ENCODE measurements around the gene NHLRC4.
A peak's percentile ranks its signal among the peaks of the same experiment; 100 is the strongest.

Gene NHLRC4

DNA sequence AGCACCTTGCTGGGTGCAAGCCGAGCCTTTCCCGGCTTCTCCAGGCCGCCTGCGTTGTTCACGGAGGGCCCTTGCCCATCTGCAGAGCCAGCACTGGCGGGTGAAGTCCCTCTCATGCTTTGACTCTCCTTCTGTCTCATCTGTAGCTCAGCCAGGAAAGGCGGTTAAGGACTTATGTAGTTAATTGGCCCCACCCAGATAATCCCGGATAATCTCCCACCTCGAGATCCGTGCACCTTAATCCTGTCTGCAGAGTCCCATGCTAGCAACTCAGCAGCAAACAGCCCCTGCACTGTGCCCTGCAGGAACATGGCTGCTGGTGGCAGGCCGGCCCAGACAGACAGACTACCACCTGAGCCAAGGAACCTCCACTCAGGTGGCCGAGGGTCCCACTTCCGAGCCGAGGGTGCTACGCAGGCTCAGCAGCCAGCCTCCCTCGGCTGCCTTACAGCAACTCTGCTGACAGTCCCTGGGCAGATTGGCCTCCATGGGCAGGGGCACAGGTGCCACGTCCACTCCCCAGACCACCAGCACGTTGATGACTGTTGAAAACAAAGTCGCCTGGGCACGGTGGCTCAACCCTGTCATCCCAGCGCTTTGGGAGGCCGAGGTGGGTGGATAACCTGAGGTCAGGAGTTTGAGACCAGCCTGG is 40.0 kb downstream of the NHLRC4 start:
- no peak for DNase-seq

DNA sequence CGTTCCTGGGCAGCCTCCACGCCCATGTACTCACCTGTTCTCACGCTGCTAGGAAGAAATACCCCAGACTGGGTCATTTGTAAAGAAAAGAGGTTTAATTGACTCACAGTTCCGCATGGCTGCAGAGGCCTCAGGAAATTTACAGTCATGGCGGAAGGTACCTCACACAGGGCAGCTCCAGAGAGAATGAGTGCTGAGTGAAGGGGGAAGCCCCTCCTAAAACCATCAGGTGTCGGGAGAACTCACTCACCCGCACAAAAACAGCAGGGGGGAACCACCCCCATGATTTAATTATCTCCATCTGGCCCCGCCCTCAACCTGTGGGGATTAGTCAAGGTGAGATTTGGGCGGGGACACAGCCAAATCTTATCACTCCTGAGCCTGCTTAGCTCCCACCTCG is 41.2 kb downstream of the NHLRC4 start:
- DNase-seq: peak; percentile 38

DNA sequence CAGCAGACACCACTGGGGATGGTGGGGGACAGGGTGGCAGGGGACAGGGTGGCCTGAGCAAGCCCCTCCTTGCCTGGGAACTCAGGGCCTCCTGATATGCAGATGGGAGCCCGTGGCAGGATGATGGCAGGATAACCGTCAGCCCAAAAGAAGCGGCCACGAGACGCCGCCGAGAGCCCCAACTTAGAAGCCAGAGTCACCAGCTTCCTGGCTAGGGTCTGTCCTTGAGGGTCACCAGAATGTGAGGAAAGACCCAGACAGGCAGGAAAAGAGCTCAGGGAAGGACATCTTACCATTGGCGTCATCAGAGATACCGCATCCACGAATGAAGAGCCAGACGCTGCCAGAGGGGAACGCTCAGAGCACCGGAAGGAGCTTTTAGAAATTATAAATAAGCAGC is 42.5 kb downstream of the NHLRC4 start:
- no peak for DNase-seq

DNA sequence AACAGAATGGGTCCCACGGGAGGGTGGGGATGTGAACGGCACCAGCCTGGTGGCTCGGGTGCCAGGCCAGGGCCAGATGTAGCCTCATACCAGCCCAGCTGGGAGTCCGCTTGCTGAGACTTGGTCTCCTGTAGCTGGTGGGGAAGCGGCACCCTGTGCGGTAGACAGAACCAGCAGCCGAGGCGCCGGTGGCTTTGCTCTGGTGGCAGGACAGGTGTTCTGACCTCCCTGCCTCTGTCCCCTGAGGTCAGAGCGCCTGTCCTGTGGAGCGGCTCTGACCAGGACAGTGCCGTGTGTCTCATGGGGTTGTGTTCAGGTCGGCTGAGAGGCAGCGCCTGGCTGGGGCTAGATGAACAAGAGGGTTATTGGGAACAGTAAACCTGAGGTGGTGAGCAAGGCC is 43.2 kb downstream of the NHLRC4 start:
- DNase-seq: no peak

DNA sequence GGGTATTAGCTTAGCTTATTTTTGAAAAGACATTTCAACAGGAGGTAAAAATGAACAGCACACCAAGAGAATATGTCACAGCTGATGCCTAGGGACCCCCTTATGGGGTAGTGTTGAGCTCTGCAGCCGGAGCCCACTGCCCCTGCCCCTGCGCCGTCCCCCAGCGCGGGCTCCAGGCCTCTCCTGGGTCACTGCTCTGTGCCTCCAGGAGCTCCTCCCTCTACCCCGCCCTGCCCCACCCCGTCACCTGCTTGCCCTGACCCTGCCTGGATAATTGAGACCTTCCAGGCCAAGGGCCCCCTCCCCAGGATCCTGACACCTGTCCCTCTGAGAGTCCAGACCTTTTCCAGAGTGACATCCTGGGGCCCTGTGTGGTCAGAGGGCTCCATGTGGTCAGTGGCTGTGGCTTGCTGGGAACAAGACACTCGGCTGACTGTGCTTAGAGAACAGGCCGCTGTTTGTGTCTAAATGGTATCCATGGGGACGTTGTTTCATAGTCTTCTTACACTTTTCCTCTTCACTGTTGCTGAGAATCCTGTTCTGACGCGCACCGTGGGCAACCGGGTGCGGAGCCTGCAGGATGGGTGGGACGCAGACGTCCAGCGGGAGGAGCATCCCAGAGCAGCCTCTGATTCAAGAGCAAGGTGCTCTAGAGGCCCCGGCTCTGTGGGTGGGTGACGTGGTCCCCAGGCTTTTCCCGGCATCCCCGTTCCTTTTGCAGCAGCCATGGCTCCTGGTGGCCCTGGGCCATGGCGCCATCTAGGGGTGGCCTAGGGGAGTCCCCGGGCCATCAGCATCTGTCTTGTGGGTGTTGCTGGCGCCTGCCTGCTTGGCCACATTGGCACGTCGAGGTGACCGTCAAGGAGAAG is 43.9 kb downstream of the NHLRC4 start:
- DNase-seq: peak; percentile 61

DNA sequence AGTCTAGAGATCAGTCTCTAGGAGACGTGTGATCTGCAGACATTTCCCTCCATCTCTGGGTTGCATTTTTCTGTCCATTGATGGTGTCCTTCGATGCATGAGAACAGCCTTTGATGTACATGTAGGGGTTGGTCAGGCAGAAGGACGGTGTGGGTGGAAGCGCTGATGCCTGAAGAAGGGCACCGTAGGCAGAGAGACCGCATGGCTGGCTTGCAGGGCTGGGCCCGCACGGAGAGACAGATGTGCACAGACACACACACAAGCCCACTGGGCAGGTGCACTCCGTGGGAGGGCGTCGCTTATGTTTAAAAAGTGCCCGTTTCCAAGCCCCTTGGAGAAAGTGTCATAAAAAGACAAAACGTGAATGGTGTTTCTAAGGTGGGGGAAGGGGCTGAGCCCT is 48.3 kb downstream of the NHLRC4 start:
- no peak for DNase-seq

DNA sequence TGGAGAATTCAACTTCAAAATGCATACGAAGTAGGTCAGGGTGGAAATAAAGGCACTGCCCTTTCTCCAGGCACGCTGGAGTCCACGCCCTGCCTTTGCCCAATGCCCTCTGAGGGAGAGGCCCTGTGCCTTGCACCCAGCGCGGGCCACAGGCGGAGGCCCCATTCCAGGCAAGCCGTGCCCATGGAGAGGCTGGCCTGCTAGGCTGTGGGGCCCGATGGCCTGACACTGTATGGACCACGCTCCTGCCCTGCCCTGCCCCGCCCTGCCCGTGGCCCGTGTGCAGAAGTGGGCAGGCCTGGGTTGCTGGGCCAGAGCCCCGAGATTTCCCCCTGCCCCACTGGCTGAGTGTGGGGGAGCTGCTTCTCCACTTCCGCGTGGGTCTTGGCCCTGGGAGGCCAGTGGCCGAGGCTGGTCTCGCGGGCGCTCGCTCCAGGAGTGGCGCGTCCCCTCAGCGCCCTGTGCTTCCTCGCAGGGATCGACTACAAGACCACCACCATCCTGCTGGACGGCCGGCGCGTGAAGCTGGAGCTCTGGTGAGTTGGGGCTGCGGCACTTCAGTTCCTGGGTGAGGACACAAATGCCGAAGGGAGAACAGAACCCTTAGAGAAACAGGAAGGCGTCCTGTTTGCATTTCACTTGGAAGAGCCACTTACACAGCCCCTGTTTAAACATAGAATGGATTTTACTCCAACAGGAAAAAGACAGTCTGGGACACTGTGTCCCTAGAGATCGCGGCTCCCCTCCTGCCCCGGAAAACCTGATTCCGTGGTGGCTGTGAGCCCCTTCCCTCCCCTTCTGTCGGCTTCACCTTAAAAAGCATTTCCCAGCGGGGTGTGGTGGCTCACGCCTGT is 50.2 kb downstream of the NHLRC4 start:
- DNase-seq: no peak

DNA sequence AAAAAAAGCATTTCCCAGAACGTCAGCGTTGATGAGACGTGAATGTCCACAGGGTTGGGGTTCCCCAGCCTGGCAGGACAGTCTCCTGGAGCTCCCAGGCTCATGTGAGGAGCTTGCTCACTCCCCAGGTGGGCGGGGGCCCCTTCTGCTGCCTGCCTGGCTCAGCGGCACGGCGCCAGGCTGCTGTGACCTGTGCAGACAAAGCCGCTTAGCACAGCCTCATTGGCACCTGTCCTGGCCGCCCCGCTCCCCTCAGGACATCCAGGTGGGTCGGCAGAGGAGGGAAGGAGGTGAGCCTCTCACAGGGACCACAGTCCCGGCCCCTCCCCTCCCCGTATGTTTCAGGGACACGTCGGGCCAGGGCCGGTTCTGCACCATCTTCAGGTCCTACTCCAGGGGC is 51.0 kb downstream of the NHLRC4 start:
- no peak for DNase-seq

All from stimulated activated CD4-positive, alpha-beta T cell treated with anti-CD3 and anti-CD28 coated beads, Interleukin-4, amount 100 ng/mL, for 1 hour (primary cell).